ENCODE results near the gene SYNE2. TPM values are rescaled to one million over a fixed set of nuclear protein-coding genes. Genes with fewer than 3 reads are reported as not detected.
A peak's percentile ranks its signal among the peaks of the same experiment; 100 is the strongest.

SYNE2 gene
- total RNA-seq, 1 donor from 2014 or later = 518 TPM

GRCh38 chr14:63897721-63898163 is 44.9 kb downstream of the SYNE2 start:
- TF ChIP-seq, protein P1, sequence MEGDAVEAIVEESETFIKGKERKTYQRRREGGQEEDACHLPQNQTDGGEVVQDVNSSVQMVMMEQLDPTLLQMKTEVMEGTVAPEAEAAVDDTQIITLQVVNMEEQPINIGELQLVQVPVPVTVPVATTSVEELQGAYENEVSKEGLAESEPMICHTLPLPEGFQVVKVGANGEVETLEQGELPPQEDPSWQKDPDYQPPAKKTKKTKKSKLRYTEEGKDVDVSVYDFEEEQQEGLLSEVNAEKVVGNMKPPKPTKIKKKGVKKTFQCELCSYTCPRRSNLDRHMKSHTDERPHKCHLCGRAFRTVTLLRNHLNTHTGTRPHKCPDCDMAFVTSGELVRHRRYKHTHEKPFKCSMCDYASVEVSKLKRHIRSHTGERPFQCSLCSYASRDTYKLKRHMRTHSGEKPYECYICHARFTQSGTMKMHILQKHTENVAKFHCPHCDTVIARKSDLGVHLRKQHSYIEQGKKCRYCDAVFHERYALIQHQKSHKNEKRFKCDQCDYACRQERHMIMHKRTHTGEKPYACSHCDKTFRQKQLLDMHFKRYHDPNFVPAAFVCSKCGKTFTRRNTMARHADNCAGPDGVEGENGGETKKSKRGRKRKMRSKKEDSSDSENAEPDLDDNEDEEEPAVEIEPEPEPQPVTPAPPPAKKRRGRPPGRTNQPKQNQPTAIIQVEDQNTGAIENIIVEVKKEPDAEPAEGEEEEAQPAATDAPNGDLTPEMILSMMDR (IDR thresholded peaks at IDR 0.05) = no peak
- H3K4me3 ChIP-seq = no peak overlapping the region
- H3K27ac ChIP-seq = peak overlapping the region; percentile 66 to 80
- no peaks in the 10 kb centered on the region for H3K9me3 ChIP-seq
- no peaks in the 10 kb centered on the region for H3K36me3 ChIP-seq
- intact Hi-C loops (cut with DNase I) = loop anchor here (2.0 to 10.0 kb wide), 3 partner anchors 25 to 217 kb away; partner anchors contain the start of gene SYNE2
- H3K4me1 ChIP-seq = peaks cover 4 to 46% of the 10 kb centered on the region in 2 donors
- H3K27me3 ChIP-seq = no peaks in the 10 kb centered on the region
- DNase-seq (ENCODE audit: low spot score in 2 of 2) = no peak

DNA sequence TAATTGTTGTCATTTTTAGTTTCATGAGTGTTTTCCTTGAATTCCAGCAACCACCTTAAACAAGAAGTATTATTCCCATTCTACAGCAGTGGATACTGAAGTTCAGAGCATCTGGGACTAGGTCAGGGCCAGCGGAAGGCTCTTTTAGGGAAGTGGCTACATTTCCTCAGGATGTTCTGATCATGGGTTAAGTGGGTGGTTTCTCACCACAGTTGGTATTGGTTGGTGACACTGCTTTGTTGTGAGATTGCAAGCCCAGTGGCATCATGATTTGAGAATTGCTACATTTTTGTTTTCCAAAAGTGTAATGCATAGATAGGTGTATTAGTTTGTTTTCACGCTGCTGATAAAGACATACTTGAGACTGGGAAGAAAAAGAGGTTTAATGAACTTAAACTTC is 47.1 kb downstream of the SYNE2 start:
- Histone ChIP-seq H3K27me3 (no peaks in the 10 kb centered on the region), H3K36me3 (no peaks in the 10 kb centered on the region), H3K9me3 (no peaks in the 10 kb centered on the region), H3K4me1 (peaks cover 0 to 27% of the 10 kb centered on the region in 2 donors), H3K4me3 (no peak overlapping the region), H3K27ac (no peak overlapping the region)
- TF ChIP-seq, protein P1 (IDR thresholded peaks at IDR 0.05) = no peak
- DNase-seq (ENCODE audit: low spot score in 2 of 2) = no peak
- intact Hi-C loops (cut with DNase I) = loop anchor here (10.0 kb wide), 1 partner anchor 215 kb away; no protein-coding TSS in a partner anchor

DNA sequence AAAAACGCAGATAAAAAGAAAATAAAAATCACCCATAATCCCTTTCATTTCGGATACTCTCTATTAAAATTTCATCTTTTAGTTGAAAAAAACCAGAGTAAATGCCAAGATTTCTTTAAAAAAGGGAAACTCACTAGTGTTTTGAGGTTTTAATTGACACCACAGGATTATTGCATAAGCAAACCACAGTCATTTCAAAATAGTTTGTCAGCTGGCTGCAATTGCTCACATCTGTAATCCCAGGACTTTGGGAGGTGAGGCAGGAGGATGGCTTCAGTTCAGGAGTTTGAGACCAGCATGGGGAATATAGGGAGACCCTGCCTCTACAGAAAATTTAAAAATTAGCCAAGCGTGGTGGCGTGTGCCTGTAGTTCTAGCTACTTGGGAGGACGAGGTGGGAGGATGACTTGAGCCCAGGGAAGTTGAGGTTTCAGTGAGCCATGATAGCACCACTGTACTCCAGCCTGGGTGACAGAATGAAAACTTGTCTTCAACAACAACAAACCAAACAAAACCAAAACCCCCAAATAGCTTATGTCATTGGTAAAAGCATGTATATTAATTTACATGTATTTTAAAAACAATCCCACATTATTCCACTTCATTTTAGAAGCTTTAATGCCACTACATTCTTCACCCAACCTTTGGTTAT is 48.8 kb downstream of the SYNE2 start:
- no peak overlapping the region for H3K27ac ChIP-seq
- H3K4me3 ChIP-seq = no peak overlapping the region
- no peaks in the 10 kb centered on the region for H3K9me3 ChIP-seq
- DNase-seq (ENCODE audit: low spot score in 2 of 2) = no peak
- H3K27me3 ChIP-seq = no peaks in the 10 kb centered on the region
- TF ChIP-seq, protein P1 (IDR thresholded peaks at IDR 0.05) = no peak
- H3K4me1 ChIP-seq = peaks cover 0 to 14% of the 10 kb centered on the region in 2 donors
- H3K36me3 ChIP-seq = no peaks in the 10 kb centered on the region
- intact Hi-C loops (cut with DNase I) = no loop called here

DNA sequence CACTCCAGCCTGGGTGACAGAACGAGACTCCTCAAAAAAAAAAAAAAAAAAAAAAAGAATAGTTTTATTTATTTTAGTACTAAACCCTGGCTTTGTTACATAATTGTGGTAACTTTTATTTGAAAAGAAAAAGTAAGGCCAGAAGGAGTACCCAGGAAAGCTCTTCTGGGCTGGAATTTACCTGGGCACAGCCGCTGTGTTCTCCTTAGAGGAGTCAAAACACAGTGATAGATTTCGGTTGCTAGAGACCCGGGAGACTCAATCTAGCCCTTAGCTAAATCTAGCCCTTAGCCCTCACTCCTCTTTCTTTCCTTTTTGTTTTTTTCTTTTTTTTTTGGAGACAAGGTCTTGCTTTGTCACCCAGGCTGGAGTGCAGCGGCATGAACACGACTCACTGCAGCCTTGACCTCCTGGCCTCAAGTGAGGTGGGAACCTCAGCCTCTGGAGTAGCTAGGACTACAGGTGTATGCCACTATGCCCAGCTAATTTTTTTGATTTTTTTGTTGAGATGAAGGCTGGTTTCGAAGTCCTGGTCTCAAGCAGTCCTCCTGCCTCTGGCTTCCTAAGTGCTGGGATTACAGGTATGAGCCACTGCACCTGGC is 49.7 kb downstream of the SYNE2 start:
- no peaks in the 10 kb centered on the region for H3K27me3 ChIP-seq
- TF ChIP-seq, protein P1 (IDR thresholded peaks at IDR 0.05) = no peak
- DNase-seq (ENCODE audit: low spot score in 2 of 2) = no peak
- H3K9me3 ChIP-seq = no peaks in the 10 kb centered on the region
- no peaks in the 10 kb centered on the region for H3K36me3 ChIP-seq
- H3K27ac ChIP-seq = no peak overlapping the region
- intact Hi-C loops (cut with DNase I) = no loop called here
- H3K4me3 ChIP-seq = no peak overlapping the region
- H3K4me1 ChIP-seq = peaks cover 0 to 5% of the 10 kb centered on the region in 2 donors

- H3K36me3 ChIP-seq = no peaks in the 10 kb centered on the region
- H3K4me3 ChIP-seq = no peak overlapping the region
- no peaks in the 10 kb centered on the region for H3K27me3 ChIP-seq
- intact Hi-C loops (cut with DNase I) = no loop called here
- peaks cover 0 to 4% of the 10 kb centered on the region in 2 donors for H3K4me1 ChIP-seq
- TF ChIP-seq, protein P1 (IDR thresholded peaks at IDR 0.05) = no peak
- DNase-seq (ENCODE audit: low spot score in 2 of 2) = no peak
- no peaks in the 10 kb centered on the region for H3K9me3 ChIP-seq
- no peak overlapping the region for H3K27ac ChIP-seq
Observed at GRCh38 chr14:63904724-63905123, 51.9 kb downstream of the SYNE2 start.

Measured in ascending aorta (tissue), 2 donors.